WTC11 (cell line): ENCODE results near the gene ASIC3. TPM values are rescaled to one million over a fixed set of nuclear protein-coding genes. Genes with fewer than 3 reads are reported as not detected.
A peak's percentile ranks its signal among the peaks of the same experiment; 100 is the strongest.

Experiments
- ATAC-seq: fragments of 200-7000 bp; cut with Tn5 transposase; 2 replicates; pipeline ENCODE4 v1.10.0; 2021; ENCODE audit warnings: mild to moderate bottlenecking, moderate library complexity
- CTCF ChIA-PET: fragments of 300-600 bp; sonication (Branson Sonifier 250); formaldehyde crosslinking; loops from one replicate; lab custom pipeline; 2021; ENCODE audit warnings: antibody characterized with exemption; lab: Charles Lee
- POLR2A ChIA-PET: fragments of 350-600 bp; sonication (Branson Sonifier 250); formaldehyde crosslinking; loops from one replicate; lab custom pipeline; 2021; ENCODE audit warnings: antibody characterized with exemption; lab: Charles Lee
- DNase-seq: peaks from one replicate; pipeline ENCODE4 v3.0.0; 2021; ENCODE audit warnings: low spot score
- H3K27ac Mint-ChIP-seq: 2 replicates; pipeline ENCODE4 v1.8.0; 2021; ENCODE audit warnings: mixed read lengths
- H3K27me3 Mint-ChIP-seq: 2 replicates; pipeline ENCODE4 v1.8.0; 2021; ENCODE audit warnings: low read depth, mild to moderate bottlenecking, moderate library complexity, mixed read lengths
- H3K36me3 Mint-ChIP-seq: 2 replicates; pipeline ENCODE4 v1.8.0; 2021; ENCODE audit warnings: mixed read lengths
- H3K4me1 Mint-ChIP-seq: 2 replicates; pipeline ENCODE4 v1.8.0; 2022; ENCODE audit warnings: mixed read lengths
- H3K4me3 Mint-ChIP-seq: 2 replicates; pipeline ENCODE4 v1.8.0; 2021; ENCODE audit warnings: mild to moderate bottlenecking, moderate library complexity, mixed read lengths
- H3K9me3 Mint-ChIP-seq: 2 replicates; pipeline ENCODE4 v1.8.0; 2021; ENCODE audit warnings: mixed read lengths
- ETV6 ChIP-seq: sonication (generic); formaldehyde crosslinking; IDR thresholded peaks from 2 replicates; pipeline ENCODE4 v1.8.1; 2022; ENCODE audit warnings: mild to moderate bottlenecking, missing genetic modification reagents
- FOXK1 ChIP-seq: sonication (generic); formaldehyde crosslinking; IDR thresholded peaks from 2 replicates; pipeline ENCODE4 v1.8.0; 2022; ENCODE audit warnings: mild to moderate bottlenecking, moderate library complexity, missing genetic modification reagents
- GABPB1 ChIP-seq: sonication (generic); formaldehyde crosslinking; IDR thresholded peaks from 2 replicates; pipeline ENCODE4 v1.8.1; 2023; ENCODE audit warnings: mild to moderate bottlenecking, missing genetic modification reagents
- IRF2 ChIP-seq: sonication (generic); formaldehyde crosslinking; IDR thresholded peaks from 2 replicates; pipeline ENCODE4 v1.8.0; 2022; ENCODE audit warnings: low read depth, missing genetic modification reagents, borderline replicate concordance
- JAZF1 ChIP-seq: fragments of 250-450 bp; sonication (Bioruptor Pico); IDR thresholded peaks from 2 replicates; pipeline ENCODE4 v1.9.0; 2021; ENCODE audit warnings: moderate library complexity, mild to moderate bottlenecking, inconsistent platforms
- NFYB ChIP-seq: sonication (generic); formaldehyde crosslinking; conservative IDR thresholded peaks from 2 replicates; pipeline ENCODE4 v1.8.0; 2022; ENCODE audit warnings: low read depth, missing genetic modification reagents
- SMAD4 ChIP-seq: sonication (generic); formaldehyde crosslinking; IDR thresholded peaks from 2 replicates; pipeline ENCODE4 v1.8.0; 2022; ENCODE audit warnings: mild to moderate bottlenecking, missing genetic modification reagents
- SP1 ChIP-seq: sonication (generic); formaldehyde crosslinking; conservative IDR thresholded peaks from 2 replicates; pipeline ENCODE4 v1.8.1; 2022; ENCODE audit warnings: missing genetic modification reagents
- TP53 ChIP-seq: sonication (generic); formaldehyde crosslinking; IDR thresholded peaks from 2 replicates; pipeline ENCODE4 v1.8.1; 2023; ENCODE audit warnings: mild to moderate bottlenecking, missing genetic modification reagents
- ZNF138 ChIP-seq: sonication (generic); formaldehyde crosslinking; conservative IDR thresholded peaks from 2 replicates; pipeline ENCODE4 v1.8.1; 2022; ENCODE audit warnings: mild to moderate bottlenecking, moderate library complexity, missing genetic modification reagents
- total RNA-seq: library from RNA; stranded (reverse); gene quantifications from 3 replicates; pipeline ENCODE4 v1.2.3, GENCODE V29; 2021
- TF ChIP-seq, protein P1 (sequence below): sonication (generic); formaldehyde crosslinking; IDR thresholded peaks from 2 replicates; pipeline ENCODE4 v1.8.0; 2022; ENCODE audit warnings: mild to moderate bottlenecking, missing genetic modification reagents
- TF ChIP-seq, protein P2 (sequence below): sonication (generic); formaldehyde crosslinking; IDR thresholded peaks from 2 replicates; pipeline ENCODE4 v1.8.1; 2022; ENCODE audit warnings: mild to moderate bottlenecking, moderate library complexity, missing genetic modification reagents
- TF ChIP-seq, protein P3 (sequence below): sonication (generic); formaldehyde crosslinking; IDR thresholded peaks from 2 replicates; pipeline ENCODE4 v1.8.0; 2023; ENCODE audit warnings: missing genetic modification reagents, mild to moderate bottlenecking, borderline replicate concordance
- TF ChIP-seq, protein P4 (sequence below): sonication (generic); formaldehyde crosslinking; IDR thresholded peaks from 2 replicates; pipeline ENCODE4 v1.8.1; 2023; ENCODE audit warnings: mild to moderate bottlenecking, missing genetic modification reagents, moderate library complexity
- TF ChIP-seq, protein P5 (sequence below): sonication (generic); formaldehyde crosslinking; IDR thresholded peaks from 2 replicates; pipeline ENCODE4 v1.8.0; 2022; ENCODE audit warnings: mild to moderate bottlenecking, missing genetic modification reagents
- TF ChIP-seq, protein P6 (sequence below): fragments of 250-450 bp; sonication (Bioruptor Pico); IDR thresholded peaks from 2 replicates; pipeline ENCODE4 v1.9.0; 2021; ENCODE audit warnings: mild to moderate bottlenecking, borderline replicate concordance
- TF ChIP-seq, protein P7 (sequence below): sonication (generic); formaldehyde crosslinking; IDR thresholded peaks from 2 replicates; pipeline ENCODE4 v1.8.0; 2023; ENCODE audit warnings: mild to moderate bottlenecking, missing genetic modification reagents

Gene ASIC3
- total RNA-seq, 1 experiment from 2014 or later: 5.5 TPM

DNA sequence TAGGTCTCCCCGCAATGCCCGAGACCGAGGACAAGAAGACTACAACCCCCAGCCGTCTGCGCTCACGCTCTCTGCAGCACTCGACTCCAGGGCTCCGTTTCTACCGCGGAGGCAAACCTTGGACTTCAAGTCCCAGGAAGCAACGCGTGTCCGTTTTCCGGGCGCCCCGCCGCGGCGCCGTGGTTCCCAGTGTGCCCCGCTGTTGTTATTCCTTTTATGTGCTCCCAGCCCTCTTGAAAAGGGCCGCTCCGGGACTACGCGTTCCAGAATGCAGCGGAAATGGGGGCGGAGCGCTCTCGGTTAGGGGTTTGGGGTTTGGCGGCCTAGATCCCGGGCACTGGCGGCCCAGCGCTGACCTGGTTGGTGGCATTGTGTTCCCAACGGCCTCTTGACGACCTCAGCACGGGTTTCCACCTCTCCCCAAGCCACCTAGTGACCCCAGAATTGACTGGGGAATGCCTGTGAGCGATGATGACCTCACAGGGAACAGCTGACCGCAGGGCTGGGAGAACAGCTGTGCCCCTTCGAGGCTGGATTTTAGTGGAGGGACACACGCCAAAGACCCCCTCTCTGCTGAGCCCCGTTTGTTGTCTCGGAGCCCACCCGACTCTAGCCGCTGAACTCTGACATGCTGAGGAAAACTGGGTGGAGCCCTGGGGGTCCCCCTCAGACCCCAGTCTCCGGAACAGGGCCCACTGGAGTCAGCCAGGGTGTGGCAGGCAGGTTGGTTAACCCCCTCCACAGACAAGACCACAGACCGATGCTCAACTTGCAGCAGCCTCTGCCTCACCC is 9.9 kb downstream of the ASIC3 start:
- ChIA-PET POLR2A (interaction anchor here (1.1 kb wide), 1 partner anchor 22 kb away, joined by 3 read pairs; the partner anchor contains the start of gene FASTK), CTCF (interaction anchor here (0.6 to 3.5 kb wide), 13 partner anchors 10 to 96 kb away, joined by 3 to 22 read pairs (median 6); partner anchors contain the start of gene ABCB8)
- ATAC-seq (peak; percentile 79), DNase-seq (peak; percentile 98)
- peaks cover 7% of the 10 kb centered on the region for H3K27me3 Mint-ChIP-seq
- H3K4me1 Mint-ChIP-seq: peaks cover 38% of the 10 kb centered on the region
- no peak for TF ChIP-seq IRF2 (CRISPR knock-in tag)
- TF ChIP-seq ZNF138 (CRISPR knock-in tag): no peak
- TF ChIP-seq, protein P1, sequence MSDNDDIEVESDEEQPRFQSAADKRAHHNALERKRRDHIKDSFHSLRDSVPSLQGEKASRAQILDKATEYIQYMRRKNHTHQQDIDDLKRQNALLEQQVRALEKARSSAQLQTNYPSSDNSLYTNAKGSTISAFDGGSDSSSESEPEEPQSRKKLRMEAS (CRISPR knock-in tag): peak; percentile 55
- peak; percentile 72 for TF ChIP-seq GABPB1 (CRISPR knock-in tag)
- TF ChIP-seq, protein P2, sequence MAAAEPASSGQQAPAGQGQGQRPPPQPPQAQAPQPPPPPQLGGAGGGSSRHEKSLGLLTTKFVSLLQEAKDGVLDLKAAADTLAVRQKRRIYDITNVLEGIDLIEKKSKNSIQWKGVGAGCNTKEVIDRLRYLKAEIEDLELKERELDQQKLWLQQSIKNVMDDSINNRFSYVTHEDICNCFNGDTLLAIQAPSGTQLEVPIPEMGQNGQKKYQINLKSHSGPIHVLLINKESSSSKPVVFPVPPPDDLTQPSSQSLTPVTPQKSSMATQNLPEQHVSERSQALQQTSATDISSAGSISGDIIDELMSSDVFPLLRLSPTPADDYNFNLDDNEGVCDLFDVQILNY: peak; percentile 50; the same call in 1 of the 2 replicates
- TF ChIP-seq TP53 (CRISPR knock-in tag): no peak
- TF ChIP-seq, protein P3, sequence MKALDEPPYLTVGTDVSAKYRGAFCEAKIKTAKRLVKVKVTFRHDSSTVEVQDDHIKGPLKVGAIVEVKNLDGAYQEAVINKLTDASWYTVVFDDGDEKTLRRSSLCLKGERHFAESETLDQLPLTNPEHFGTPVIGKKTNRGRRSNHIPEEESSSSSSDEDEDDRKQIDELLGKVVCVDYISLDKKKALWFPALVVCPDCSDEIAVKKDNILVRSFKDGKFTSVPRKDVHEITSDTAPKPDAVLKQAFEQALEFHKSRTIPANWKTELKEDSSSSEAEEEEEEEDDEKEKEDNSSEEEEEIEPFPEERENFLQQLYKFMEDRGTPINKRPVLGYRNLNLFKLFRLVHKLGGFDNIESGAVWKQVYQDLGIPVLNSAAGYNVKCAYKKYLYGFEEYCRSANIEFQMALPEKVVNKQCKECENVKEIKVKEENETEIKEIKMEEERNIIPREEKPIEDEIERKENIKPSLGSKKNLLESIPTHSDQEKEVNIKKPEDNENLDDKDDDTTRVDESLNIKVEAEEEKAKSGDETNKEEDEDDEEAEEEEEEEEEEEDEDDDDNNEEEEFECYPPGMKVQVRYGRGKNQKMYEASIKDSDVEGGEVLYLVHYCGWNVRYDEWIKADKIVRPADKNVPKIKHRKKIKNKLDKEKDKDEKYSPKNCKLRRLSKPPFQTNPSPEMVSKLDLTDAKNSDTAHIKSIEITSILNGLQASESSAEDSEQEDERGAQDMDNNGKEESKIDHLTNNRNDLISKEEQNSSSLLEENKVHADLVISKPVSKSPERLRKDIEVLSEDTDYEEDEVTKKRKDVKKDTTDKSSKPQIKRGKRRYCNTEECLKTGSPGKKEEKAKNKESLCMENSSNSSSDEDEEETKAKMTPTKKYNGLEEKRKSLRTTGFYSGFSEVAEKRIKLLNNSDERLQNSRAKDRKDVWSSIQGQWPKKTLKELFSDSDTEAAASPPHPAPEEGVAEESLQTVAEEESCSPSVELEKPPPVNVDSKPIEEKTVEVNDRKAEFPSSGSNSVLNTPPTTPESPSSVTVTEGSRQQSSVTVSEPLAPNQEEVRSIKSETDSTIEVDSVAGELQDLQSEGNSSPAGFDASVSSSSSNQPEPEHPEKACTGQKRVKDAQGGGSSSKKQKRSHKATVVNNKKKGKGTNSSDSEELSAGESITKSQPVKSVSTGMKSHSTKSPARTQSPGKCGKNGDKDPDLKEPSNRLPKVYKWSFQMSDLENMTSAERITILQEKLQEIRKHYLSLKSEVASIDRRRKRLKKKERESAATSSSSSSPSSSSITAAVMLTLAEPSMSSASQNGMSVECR: peak; percentile 59; the same call in 1 of the 2 replicates
- TF ChIP-seq SMAD4 (CRISPR knock-in tag): no peak
- peak; percentile 92 for TF ChIP-seq FOXK1 (CRISPR knock-in tag)
- TF ChIP-seq, protein P4, sequence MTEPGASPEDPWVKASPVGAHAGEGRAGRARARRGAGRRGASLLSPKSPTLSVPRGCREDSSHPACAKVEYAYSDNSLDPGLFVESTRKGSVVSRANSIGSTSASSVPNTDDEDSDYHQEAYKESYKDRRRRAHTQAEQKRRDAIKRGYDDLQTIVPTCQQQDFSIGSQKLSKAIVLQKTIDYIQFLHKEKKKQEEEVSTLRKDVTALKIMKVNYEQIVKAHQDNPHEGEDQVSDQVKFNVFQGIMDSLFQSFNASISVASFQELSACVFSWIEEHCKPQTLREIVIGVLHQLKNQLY (CRISPR knock-in tag): no peak
- peak; percentile 70; the same call in 1 of the 2 replicates for TF ChIP-seq ETV6 (CRISPR knock-in tag)
- TF ChIP-seq, protein P5, sequence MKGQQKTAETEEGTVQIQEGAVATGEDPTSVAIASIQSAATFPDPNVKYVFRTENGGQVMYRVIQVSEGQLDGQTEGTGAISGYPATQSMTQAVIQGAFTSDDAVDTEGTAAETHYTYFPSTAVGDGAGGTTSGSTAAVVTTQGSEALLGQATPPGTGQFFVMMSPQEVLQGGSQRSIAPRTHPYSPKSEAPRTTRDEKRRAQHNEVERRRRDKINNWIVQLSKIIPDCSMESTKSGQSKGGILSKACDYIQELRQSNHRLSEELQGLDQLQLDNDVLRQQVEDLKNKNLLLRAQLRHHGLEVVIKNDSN (CRISPR knock-in tag): 0 out of 2 replicates have a peak, but pooled peaks have one; percentile 8
- TF ChIP-seq SP1: peak; percentile 93
- TF ChIP-seq JAZF1 (CRISPR knock-in tag): no peak
- H3K36me3 Mint-ChIP-seq: no peaks in the 10 kb centered on the region; the same call in 1 of the 2 replicates
- H3K9me3 Mint-ChIP-seq: no peaks in the 10 kb centered on the region
- H3K4me3 Mint-ChIP-seq: peak overlapping the region; percentile 98
- peak overlapping the region; percentile 93 for H3K27ac Mint-ChIP-seq

DNA sequence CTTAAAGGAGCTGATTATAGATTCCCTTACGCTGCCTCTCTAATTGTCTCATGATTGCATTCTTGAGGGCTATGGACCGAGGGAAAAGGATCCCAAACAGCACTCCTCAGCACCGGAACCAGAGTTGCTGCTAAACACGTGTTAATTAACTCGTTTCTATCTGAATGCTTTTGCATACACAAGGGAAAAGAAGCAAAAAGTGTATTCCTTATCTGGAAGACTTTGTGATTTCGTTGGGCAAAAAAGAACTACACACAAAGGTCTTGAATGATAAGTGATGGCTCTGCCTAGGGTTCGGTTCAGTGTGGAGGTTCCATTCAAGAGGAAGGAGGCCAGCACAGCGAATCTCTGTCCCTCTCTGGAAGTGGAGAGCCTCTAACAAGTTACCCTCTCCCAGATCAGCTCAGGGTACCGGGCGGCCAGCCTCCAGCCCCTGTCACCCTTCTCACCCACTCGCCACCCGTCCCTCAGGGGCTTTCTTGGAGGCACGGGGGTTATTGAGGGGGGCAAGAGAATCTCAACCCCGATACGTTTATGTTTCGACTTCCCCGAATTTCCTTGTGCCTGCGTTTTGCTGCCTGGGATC is 10.5 kb downstream of the ASIC3 start:
- Mint-ChIP-seq H3K4me3 (peak overlapping the region; percentile 98), H3K9me3 (no peaks in the 10 kb centered on the region), H3K4me1 (peaks cover 43% of the 10 kb centered on the region), H3K36me3 (no peaks in the 10 kb centered on the region; the same call in 1 of the 2 replicates), H3K27me3 (peaks cover 7% of the 10 kb centered on the region), H3K27ac (peak overlapping the region; percentile 93)
- DNase-seq: no peak
- POLR2A ChIA-PET: interaction anchor here (1.1 kb wide), 1 partner anchor 22 kb away, joined by 3 read pairs; the partner anchor contains the start of gene FASTK
- CTCF ChIA-PET: interaction anchor here (0.6 to 3.5 kb wide), 6 partner anchors 9 to 96 kb away, joined by 3 to 12 read pairs (median 6); no protein-coding TSS in a partner anchor
- no peak for ATAC-seq
- TF ChIP-seq, protein P6, sequence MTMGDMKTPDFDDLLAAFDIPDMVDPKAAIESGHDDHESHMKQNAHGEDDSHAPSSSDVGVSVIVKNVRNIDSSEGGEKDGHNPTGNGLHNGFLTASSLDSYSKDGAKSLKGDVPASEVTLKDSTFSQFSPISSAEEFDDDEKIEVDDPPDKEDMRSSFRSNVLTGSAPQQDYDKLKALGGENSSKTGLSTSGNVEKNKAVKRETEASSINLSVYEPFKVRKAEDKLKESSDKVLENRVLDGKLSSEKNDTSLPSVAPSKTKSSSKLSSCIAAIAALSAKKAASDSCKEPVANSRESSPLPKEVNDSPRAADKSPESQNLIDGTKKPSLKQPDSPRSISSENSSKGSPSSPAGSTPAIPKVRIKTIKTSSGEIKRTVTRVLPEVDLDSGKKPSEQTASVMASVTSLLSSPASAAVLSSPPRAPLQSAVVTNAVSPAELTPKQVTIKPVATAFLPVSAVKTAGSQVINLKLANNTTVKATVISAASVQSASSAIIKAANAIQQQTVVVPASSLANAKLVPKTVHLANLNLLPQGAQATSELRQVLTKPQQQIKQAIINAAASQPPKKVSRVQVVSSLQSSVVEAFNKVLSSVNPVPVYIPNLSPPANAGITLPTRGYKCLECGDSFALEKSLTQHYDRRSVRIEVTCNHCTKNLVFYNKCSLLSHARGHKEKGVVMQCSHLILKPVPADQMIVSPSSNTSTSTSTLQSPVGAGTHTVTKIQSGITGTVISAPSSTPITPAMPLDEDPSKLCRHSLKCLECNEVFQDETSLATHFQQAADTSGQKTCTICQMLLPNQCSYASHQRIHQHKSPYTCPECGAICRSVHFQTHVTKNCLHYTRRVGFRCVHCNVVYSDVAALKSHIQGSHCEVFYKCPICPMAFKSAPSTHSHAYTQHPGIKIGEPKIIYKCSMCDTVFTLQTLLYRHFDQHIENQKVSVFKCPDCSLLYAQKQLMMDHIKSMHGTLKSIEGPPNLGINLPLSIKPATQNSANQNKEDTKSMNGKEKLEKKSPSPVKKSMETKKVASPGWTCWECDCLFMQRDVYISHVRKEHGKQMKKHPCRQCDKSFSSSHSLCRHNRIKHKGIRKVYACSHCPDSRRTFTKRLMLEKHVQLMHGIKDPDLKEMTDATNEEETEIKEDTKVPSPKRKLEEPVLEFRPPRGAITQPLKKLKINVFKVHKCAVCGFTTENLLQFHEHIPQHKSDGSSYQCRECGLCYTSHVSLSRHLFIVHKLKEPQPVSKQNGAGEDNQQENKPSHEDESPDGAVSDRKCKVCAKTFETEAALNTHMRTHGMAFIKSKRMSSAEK (CRISPR knock-in tag): no peak
- TF ChIP-seq, protein P7, sequence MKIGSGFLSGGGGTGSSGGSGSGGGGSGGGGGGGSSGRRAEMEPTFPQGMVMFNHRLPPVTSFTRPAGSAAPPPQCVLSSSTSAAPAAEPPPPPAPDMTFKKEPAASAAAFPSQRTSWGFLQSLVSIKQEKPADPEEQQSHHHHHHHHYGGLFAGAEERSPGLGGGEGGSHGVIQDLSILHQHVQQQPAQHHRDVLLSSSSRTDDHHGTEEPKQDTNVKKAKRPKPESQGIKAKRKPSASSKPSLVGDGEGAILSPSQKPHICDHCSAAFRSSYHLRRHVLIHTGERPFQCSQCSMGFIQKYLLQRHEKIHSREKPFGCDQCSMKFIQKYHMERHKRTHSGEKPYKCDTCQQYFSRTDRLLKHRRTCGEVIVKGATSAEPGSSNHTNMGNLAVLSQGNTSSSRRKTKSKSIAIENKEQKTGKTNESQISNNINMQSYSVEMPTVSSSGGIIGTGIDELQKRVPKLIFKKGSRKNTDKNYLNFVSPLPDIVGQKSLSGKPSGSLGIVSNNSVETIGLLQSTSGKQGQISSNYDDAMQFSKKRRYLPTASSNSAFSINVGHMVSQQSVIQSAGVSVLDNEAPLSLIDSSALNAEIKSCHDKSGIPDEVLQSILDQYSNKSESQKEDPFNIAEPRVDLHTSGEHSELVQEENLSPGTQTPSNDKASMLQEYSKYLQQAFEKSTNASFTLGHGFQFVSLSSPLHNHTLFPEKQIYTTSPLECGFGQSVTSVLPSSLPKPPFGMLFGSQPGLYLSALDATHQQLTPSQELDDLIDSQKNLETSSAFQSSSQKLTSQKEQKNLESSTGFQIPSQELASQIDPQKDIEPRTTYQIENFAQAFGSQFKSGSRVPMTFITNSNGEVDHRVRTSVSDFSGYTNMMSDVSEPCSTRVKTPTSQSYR (CRISPR knock-in tag): no peak
- TF ChIP-seq, protein P5 (CRISPR knock-in tag): no peak
- TF ChIP-seq NFYB: no peak
